Thymus (tissue), 11 donors: ENCODE measurements around the gene OFD1. TPM values are rescaled to one million over a fixed set of nuclear protein-coding genes. Genes with fewer than 3 reads are reported as not detected.

Source experiments
- DNase-seq, 9 donors: peaks; one replicate each; pipeline ENCODE4 v3.0.0-alpha.2; 2013; ENCODE audit warnings: low spot score in 9 of 9, low read depth in 6 of 9, missing footprints in 1 of 9
- H3K27ac ChIP-seq, 2 donors: one replicate each; pipeline ENCODE4 v1.5.1; 2013; ENCODE audit warnings: control low read depth in 1 of 2, low read depth in 1 of 2, low read length in 1 of 2, mild to moderate bottlenecking in 1 of 2, moderate library complexity in 1 of 2
- H3K27me3 ChIP-seq, 2 donors: one replicate each; pipeline ENCODE4 v1.5.1; 2013; ENCODE audit warnings: low read length in 1 of 2; ENCODE audit not compliant: control insufficient read depth in 2 of 2, insufficient read depth in 1 of 2
- H3K36me3 ChIP-seq, 2 donors: one replicate each; pipeline ENCODE4 v1.5.1; 2013; ENCODE audit warnings: low read length in 1 of 2, mild to moderate bottlenecking in 1 of 2, moderate library complexity in 1 of 2; ENCODE audit not compliant: control insufficient read depth in 2 of 2, insufficient read depth in 2 of 2
- H3K4me1 ChIP-seq, 2 donors: one replicate each; pipeline ENCODE4 v1.5.1; 2013; ENCODE audit warnings: low read length in 2 of 2; ENCODE audit not compliant: control insufficient read depth in 2 of 2, insufficient read depth in 2 of 2
- H3K4me3 ChIP-seq, 2 donors: one replicate each; pipeline ENCODE4 v1.5.1; 2013; ENCODE audit warnings: low read length in 2 of 2, control low read depth in 1 of 2, mild to moderate bottlenecking in 1 of 2
- H3K9me3 ChIP-seq, 2 donors: one replicate each; pipeline ENCODE4 v1.5.1; 2013; ENCODE audit warnings: low read length in 1 of 2, mild to moderate bottlenecking in 1 of 2; ENCODE audit not compliant: control insufficient read depth in 2 of 2, insufficient read depth in 1 of 2
- WGBS: extraction: QIAGEN DNeasy Blood & Tissue Kit; methylation state at CpG from one replicate; pipeline ENCODE4 v1.1.7; 2013; 5-methylcytosine and 5-hydroxymethylcytosine counted together
- polyA plus RNA-seq: library from polyadenylated mRNA; stranded (reverse); fragments of 200-250 nt; gene quantifications from one replicate; pipeline ENCODE4 v1.2.3, GENCODE V29; 2013
- total RNA-seq: library from RNA; stranded (reverse); fragments of 120-200 nt; gene quantifications from one replicate; pipeline ENCODE4 v1.2.4, GENCODE V29; 2013
- donor health status: healthy.

OFD1 gene
- total and polyA plus RNA-seq, 2 donors: 30.3 to 137 TPM

GRCh38 chrX:13768939-13769338, 34.4 kb downstream of the OFD1 start:
- Histone ChIP-seq H3K27me3 (no peaks in the 10 kb centered on the region), H3K36me3 (peaks cover 17 to 49% of the 10 kb centered on the region in 2 donors), H3K4me1 (no peaks in the 10 kb centered on the region), H3K9me3 (no peaks in the 10 kb centered on the region), H3K4me3 (no peak overlapping the region), H3K27ac (no peak overlapping the region)
- 98% methylated on average over 4 of the region's 4 CpGs for WGBS
- DNase-seq: no peak

GRCh38 chrX:13770013-13770535, 35.5 kb downstream of the OFD1 start:
- H3K27me3 ChIP-seq: no peaks in the 10 kb centered on the region
- no peaks in the 10 kb centered on the region for H3K4me1 ChIP-seq
- no peak overlapping the region for H3K27ac ChIP-seq
- no peak for DNase-seq
- H3K36me3 ChIP-seq: peaks cover 17 to 48% of the 10 kb centered on the region in 2 donors
- no peak overlapping the region for H3K4me3 ChIP-seq
- 97% methylated on average over 3 of the region's 3 CpGs for WGBS
- H3K9me3 ChIP-seq: no peaks in the 10 kb centered on the region

- Histone ChIP-seq H3K36me3 (peaks cover 4 to 18% of the 10 kb centered on the region in 2 donors), H3K27me3 (no peaks in the 10 kb centered on the region), H3K4me1 (no peaks in the 10 kb centered on the region), H3K27ac (no peak overlapping the region), H3K9me3 (no peaks in the 10 kb centered on the region), H3K4me3 (no peak overlapping the region)
- WGBS: 93% methylated on average over 2 of the region's 2 CpGs
- DNase-seq: no peak
These were observed 40.1 kb downstream of the OFD1 start for GRCh38 chrX:13774696-13775095.

- peaks cover 0 to 11% of the 10 kb centered on the region in 2 donors for H3K36me3 ChIP-seq
- no peak for DNase-seq
- no peak overlapping the region for H3K4me3 ChIP-seq
- 97% methylated on average over 3 of the region's 3 CpGs for WGBS
- no peaks in the 10 kb centered on the region for H3K4me1 ChIP-seq
- no peaks in the 10 kb centered on the region for H3K27me3 ChIP-seq
- no peaks in the 10 kb centered on the region for H3K9me3 ChIP-seq
- H3K27ac ChIP-seq: no peak overlapping the region
These were observed 41.3 kb downstream of the OFD1 start for GRCh38 chrX:13775837-13776236.

- 93% methylated on average over 4 of the region's 4 CpGs for WGBS
- DNase-seq: no peak
- H3K36me3 ChIP-seq: peaks cover 0 to 11% of the 10 kb centered on the region in 2 donors
- no peaks in the 10 kb centered on the region for H3K27me3 ChIP-seq
- H3K4me1 ChIP-seq: no peaks in the 10 kb centered on the region
- H3K27ac ChIP-seq: no peak overlapping the region
- no peak overlapping the region for H3K4me3 ChIP-seq
- H3K9me3 ChIP-seq: no peaks in the 10 kb centered on the region
These were observed 41.8 kb downstream of the OFD1 start for GRCh38 chrX:13776387-13776786.

GRCh38 chrX:13778916-13779315, 44.4 kb downstream of the OFD1 start:
- DNase-seq: no peak
- peaks cover 0 to 11% of the 10 kb centered on the region in 2 donors for H3K36me3 ChIP-seq
- no peaks in the 10 kb centered on the region for H3K9me3 ChIP-seq
- H3K4me1 ChIP-seq: no peaks in the 10 kb centered on the region
- no peak overlapping the region for H3K4me3 ChIP-seq
- no peak overlapping the region for H3K27ac ChIP-seq
- 60% methylated on average over 2 of the region's 2 CpGs for whole genome bisulfite sequencing
- H3K27me3 ChIP-seq: no peaks in the 10 kb centered on the region

- Histone ChIP-seq H3K4me3 (no peak overlapping the region), H3K27ac (no peak overlapping the region), H3K9me3 (no peaks in the 10 kb centered on the region), H3K36me3 (peaks cover 0 to 4% of the 10 kb centered on the region in 2 donors), H3K4me1 (no peaks in the 10 kb centered on the region), H3K27me3 (no peaks in the 10 kb centered on the region)
- WGBS: 89% methylated on average over 7 of the region's 7 CpGs
- DNase-seq: no peak
These were observed 46.4 kb downstream of the OFD1 start for GRCh38 chrX:13780868-13781427.

GRCh38 chrX:13786048-13786447, 51.5 kb downstream of the OFD1 start:
- Histone ChIP-seq H3K27ac (no peak overlapping the region), H3K36me3 (no peaks in the 10 kb centered on the region), H3K9me3 (no peaks in the 10 kb centered on the region), H3K4me1 (no peaks in the 10 kb centered on the region), H3K4me3 (no peak overlapping the region), H3K27me3 (no peaks in the 10 kb centered on the region)
- no peak for DNase-seq
- 93% methylated on average over 8 of the region's 8 CpGs for WGBS

GRCh38 chrX:13790206-13791131, 55.9 kb downstream of the OFD1 start:
- Histone ChIP-seq H3K36me3 (no peaks in the 10 kb centered on the region), H3K9me3 (no peaks in the 10 kb centered on the region), H3K27ac (no peak overlapping the region), H3K4me3 (no peak overlapping the region), H3K4me1 (no peaks in the 10 kb centered on the region), H3K27me3 (no peaks in the 10 kb centered on the region)
- WGBS: 88% methylated on average over 6 of the region's 6 CpGs
- DNase-seq: no peak
